OCI-LY1 (cell line): Measurements from ENCODE around the gene SLC39A8.

Source experiments
- H2AFZ ChIP-seq: fragments of 200-600 bp; sonication (generic), shearing (Covaris generic); 2 replicates; pipeline ENCODE4 v1.6.0; 2014; ENCODE audit warnings: antibody characterized with exemption, mild to moderate bottlenecking, low read length
- H3F3A ChIP-seq: fragments of 200-600 bp; sonication (generic), shearing (Covaris generic); 2 replicates; pipeline ENCODE4 v1.6.0; 2014; ENCODE audit warnings: mild to moderate bottlenecking, antibody characterized with exemption, low read length, moderate library complexity; ENCODE audit not compliant: insufficient read depth
- H3K27ac ChIP-seq: fragments of 200-600 bp; sonication (generic); 2 replicates; pipeline ENCODE4 v1.5.1; 2014; ENCODE audit warnings: low read length, mixed run types, mild to moderate bottlenecking, low read depth; ENCODE audit not compliant: poor library complexity, severe bottlenecking
- H3K27me3 ChIP-seq: fragments of 200-600 bp; sonication (generic); 2 replicates; pipeline ENCODE4 v1.6.0; 2014; ENCODE audit warnings: antibody characterized with exemption, mild to moderate bottlenecking, low read length, moderate library complexity; ENCODE audit not compliant: insufficient read depth
- H3K36me3 ChIP-seq: fragments of 200-600 bp; sonication (generic); 2 replicates; pipeline ENCODE4 v1.6.1; 2014; ENCODE audit warnings: mild to moderate bottlenecking, antibody characterized with exemption, low read length, moderate library complexity, mixed read lengths; ENCODE audit not compliant: insufficient read depth
- H3K4me1 ChIP-seq: fragments of 200-600 bp; sonication (generic); 2 replicates; pipeline ENCODE4 v1.5.1; 2014; ENCODE audit warnings: mild to moderate bottlenecking, low read length, moderate library complexity; ENCODE audit not compliant: insufficient read depth, severe bottlenecking
- H3K4me2 ChIP-seq: fragments of 200-600 bp; sonication (generic), shearing (Covaris generic); 2 replicates; pipeline ENCODE4 v1.6.1; 2014; ENCODE audit warnings: low read length
- H3K4me3 ChIP-seq: fragments of 200-600 bp; sonication (generic); 2 replicates; pipeline ENCODE4 v1.5.1; 2014; ENCODE audit warnings: low read length, low read depth, mild to moderate bottlenecking, mixed read lengths; ENCODE audit not compliant: poor library complexity, severe bottlenecking
- H3K79me2 ChIP-seq: fragments of 200-600 bp; shearing (Covaris generic); 2 replicates; pipeline ENCODE4 v1.6.1; 2016; ENCODE audit warnings: mixed run types, low read length, mixed read lengths; ENCODE audit not compliant: insufficient read depth
- H3K9ac ChIP-seq: fragments of 200-600 bp; sonication (generic), shearing (Covaris generic); 2 replicates; pipeline ENCODE4 v1.6.1; 2014; ENCODE audit warnings: mild to moderate bottlenecking, low read length, mixed read lengths
- H3K9me2 ChIP-seq: fragments of 200-600 bp; sonication (generic), shearing (Covaris generic); 2 replicates; pipeline ENCODE4 v1.6.1; 2014; ENCODE audit warnings: low read depth, mild to moderate bottlenecking, low read length, mixed read lengths
- H3K9me3 ChIP-seq: fragments of 200-600 bp; shearing (Covaris generic); 2 replicates; pipeline ENCODE4 v1.6.1; 2014; ENCODE audit warnings: low read length, mixed read lengths
- H4K20me1 ChIP-seq: fragments of 200-600 bp; sonication (generic), shearing (Covaris generic); 2 replicates; pipeline ENCODE4 v1.6.0; 2016; ENCODE audit warnings: mild to moderate bottlenecking, low read length; ENCODE audit not compliant: insufficient read depth
- EZH2 ChIP-seq: fragments of 200-600 bp; sonication (generic), shearing (Covaris generic); IDR thresholded peaks from 2 replicates; pipeline ENCODE4 v1.8.0; 2017; ENCODE audit warnings: borderline replicate concordance, mixed run types, mild to moderate bottlenecking, antibody characterized with exemption, low read length, moderate library complexity, mixed read lengths
- TF ChIP-seq, protein P1 (sequence below): fragments of 200-600 bp; sonication (generic), shearing (Covaris generic); IDR thresholded peaks from 2 replicates; pipeline ENCODE4 v1.5.1; 2017; ENCODE audit warnings: mild to moderate bottlenecking, antibody characterized with exemption, low read length, moderate library complexity, mixed read lengths

Gene SLC39A8

GRCh38 chr4:102253860-102254259 is 91.4 kb downstream of the SLC39A8 start:
- H2AFZ ChIP-seq, result no peak overlapping the region
- no peak for TF ChIP-seq EZH2
- TF ChIP-seq, protein P1, sequence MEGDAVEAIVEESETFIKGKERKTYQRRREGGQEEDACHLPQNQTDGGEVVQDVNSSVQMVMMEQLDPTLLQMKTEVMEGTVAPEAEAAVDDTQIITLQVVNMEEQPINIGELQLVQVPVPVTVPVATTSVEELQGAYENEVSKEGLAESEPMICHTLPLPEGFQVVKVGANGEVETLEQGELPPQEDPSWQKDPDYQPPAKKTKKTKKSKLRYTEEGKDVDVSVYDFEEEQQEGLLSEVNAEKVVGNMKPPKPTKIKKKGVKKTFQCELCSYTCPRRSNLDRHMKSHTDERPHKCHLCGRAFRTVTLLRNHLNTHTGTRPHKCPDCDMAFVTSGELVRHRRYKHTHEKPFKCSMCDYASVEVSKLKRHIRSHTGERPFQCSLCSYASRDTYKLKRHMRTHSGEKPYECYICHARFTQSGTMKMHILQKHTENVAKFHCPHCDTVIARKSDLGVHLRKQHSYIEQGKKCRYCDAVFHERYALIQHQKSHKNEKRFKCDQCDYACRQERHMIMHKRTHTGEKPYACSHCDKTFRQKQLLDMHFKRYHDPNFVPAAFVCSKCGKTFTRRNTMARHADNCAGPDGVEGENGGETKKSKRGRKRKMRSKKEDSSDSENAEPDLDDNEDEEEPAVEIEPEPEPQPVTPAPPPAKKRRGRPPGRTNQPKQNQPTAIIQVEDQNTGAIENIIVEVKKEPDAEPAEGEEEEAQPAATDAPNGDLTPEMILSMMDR, result no peak
- H3K4me3 ChIP-seq, result no peak overlapping the region
- no peak overlapping the region for H3K4me2 ChIP-seq
- H3K9me2 ChIP-seq, result no peaks in the 10 kb centered on the region
- no peaks in the 10 kb centered on the region for H3K9me3 ChIP-seq
- no peaks in the 10 kb centered on the region for H3F3A ChIP-seq
- H4K20me1 ChIP-seq, result no peaks in the 10 kb centered on the region
- no peaks in the 10 kb centered on the region for H3K36me3 ChIP-seq
- no peaks in the 10 kb centered on the region for H3K79me2 ChIP-seq
- no peaks in the 10 kb centered on the region for H3K4me1 ChIP-seq
- H3K27me3 ChIP-seq, result no peaks in the 10 kb centered on the region
- H3K9ac ChIP-seq, result no peak overlapping the region
- H3K27ac ChIP-seq, result no peak overlapping the region

GRCh38 chr4:102252171-102252570 is 93.1 kb downstream of the SLC39A8 start:
- H3K4me2 ChIP-seq, result no peak overlapping the region
- no peaks in the 10 kb centered on the region for H3F3A ChIP-seq
- no peaks in the 10 kb centered on the region for H3K4me1 ChIP-seq
- no peak for TF ChIP-seq EZH2
- TF ChIP-seq, protein P1, result no peak
- H4K20me1 ChIP-seq, result no peaks in the 10 kb centered on the region
- no peaks in the 10 kb centered on the region for H3K27me3 ChIP-seq
- no peak overlapping the region for H3K9ac ChIP-seq
- no peaks in the 10 kb centered on the region for H3K9me2 ChIP-seq
- no peak overlapping the region for H3K27ac ChIP-seq
- no peaks in the 10 kb centered on the region for H3K9me3 ChIP-seq
- H3K4me3 ChIP-seq, result no peak overlapping the region
- no peaks in the 10 kb centered on the region for H3K36me3 ChIP-seq
- H3K79me2 ChIP-seq, result no peaks in the 10 kb centered on the region
- no peak overlapping the region for H2AFZ ChIP-seq

- Histone ChIP-seq H3F3A (no peaks in the 10 kb centered on the region), H3K4me2 (no peak overlapping the region), H3K27ac (no peak overlapping the region), H4K20me1 (no peaks in the 10 kb centered on the region), H2AFZ (no peak overlapping the region), H3K36me3 (no peaks in the 10 kb centered on the region), H3K9ac (no peak overlapping the region), H3K9me3 (no peaks in the 10 kb centered on the region), H3K79me2 (no peaks in the 10 kb centered on the region), H3K27me3 (no peaks in the 10 kb centered on the region), H3K9me2 (no peaks in the 10 kb centered on the region), H3K4me3 (no peak overlapping the region), H3K4me1 (no peaks in the 10 kb centered on the region)
- TF ChIP-seq EZH2, result no peak
- TF ChIP-seq, protein P1, result no peak
Measured at GRCh38 chr4:102250341-102250740, 94.9 kb downstream of the SLC39A8 start.
